Liver (tissue), 9 donors: ENCODE measurements around the gene RALGDS. TPM values are rescaled to one million over a fixed set of nuclear protein-coding genes. Genes with fewer than 3 reads are reported as not detected.

Experiments used
- DNase-seq: peaks from one replicate; pipeline ENCODE4 v3.0.0-alpha.2; 2017; ENCODE audit warnings: low spot score
- H3K27ac ChIP-seq, 2 donors: one replicate each; pipeline ENCODE4 v1.7.0; 2013; ENCODE audit warnings: inconsistent platforms in 2 of 2, low read length in 2 of 2, control low read depth in 1 of 2, low read depth in 1 of 2, mild to moderate bottlenecking in 1 of 2
- H3K27me3 ChIP-seq, 4 donors: one replicate each; pipeline versions ENCODE4 v1.6.1 to v1.7.0; 2013; ENCODE audit warnings: low read length in 3 of 4, inconsistent platforms in 1 of 4, mild to moderate bottlenecking in 1 of 4, moderate library complexity in 1 of 4; ENCODE audit not compliant: control insufficient read depth in 4 of 4, insufficient read depth in 4 of 4
- H3K36me3 ChIP-seq, 4 donors: one replicate each; pipeline versions ENCODE4 v1.6.1 to v1.7.0; 2013; ENCODE audit warnings: low read length in 3 of 4, mild to moderate bottlenecking in 3 of 4, low read depth in 1 of 4, moderate library complexity in 1 of 4; ENCODE audit not compliant: control insufficient read depth in 4 of 4, insufficient read depth in 3 of 4
- H3K4me1 ChIP-seq, 4 donors: one replicate each; pipeline versions ENCODE4 v1.6.1 to v1.7.0; 2013; ENCODE audit warnings: low read length in 3 of 4, mild to moderate bottlenecking in 3 of 4, moderate library complexity in 1 of 4; ENCODE audit not compliant: control insufficient read depth in 4 of 4, insufficient read depth in 4 of 4
- H3K4me3 ChIP-seq, 3 donors: one replicate each; pipeline versions ENCODE4 v1.6.1 to v1.7.0; 2013; ENCODE audit warnings: low read length in 3 of 3, control low read depth in 1 of 3, low read depth in 1 of 3, mild to moderate bottlenecking in 1 of 3
- H3K9ac ChIP-seq, 2 donors: one replicate each; pipeline ENCODE4 v1.7.0; 2013; ENCODE audit warnings: low read length in 2 of 2, mild to moderate bottlenecking in 2 of 2, moderate library complexity in 2 of 2, control low read depth in 1 of 2, low read depth in 1 of 2
- H3K9me3 ChIP-seq, 4 donors: one replicate each; pipeline versions ENCODE4 v1.6.1 to v1.7.0; 2013; ENCODE audit warnings: low read length in 3 of 4; ENCODE audit not compliant: control insufficient read depth in 4 of 4
- EGR1 ChIP-seq, 2 donors: IDR thresholded peaks; 2 replicates each; pipeline ENCODE4 v1.6.1; 2016 to 2018; ENCODE audit warnings: antibody characterized with exemption in 2 of 2, low read depth in 2 of 2
- FOXA1 ChIP-seq: IDR thresholded peaks from 2 replicates; pipeline ENCODE4 v1.6.1; 2016; ENCODE audit warnings: antibody characterized with exemption
- FOXA2 ChIP-seq: IDR thresholded peaks from 2 replicates; pipeline ENCODE4 v1.6.1; 2016; ENCODE audit warnings: antibody characterized with exemption
- GABPA ChIP-seq, 2 donors: IDR thresholded peaks in 1 of 2; conservative IDR thresholded peaks in 1 of 2; 2 replicates each; pipeline ENCODE4 v1.6.1; 2016; ENCODE audit warnings: antibody characterized with exemption in 2 of 2, mild to moderate bottlenecking in 1 of 2, moderate library complexity in 1 of 2
- HNF4A ChIP-seq, 2 donors: conservative IDR thresholded peaks; 2 replicates each; pipeline ENCODE4 v1.6.1; 2016; ENCODE audit warnings: antibody characterized with exemption in 2 of 2, mild to moderate bottlenecking in 2 of 2
- HNF4G ChIP-seq: IDR thresholded peaks from 2 replicates; pipeline ENCODE4 v1.6.1; 2016; ENCODE audit warnings: antibody characterized with exemption
- JUND ChIP-seq, 2 donors: IDR thresholded peaks; 2 replicates each; pipeline ENCODE4 v1.6.1; 2016; ENCODE audit warnings: antibody characterized with exemption in 2 of 2
- NR2F2 ChIP-seq: IDR thresholded peaks from 2 replicates; pipeline ENCODE4 v1.6.1; 2016; ENCODE audit warnings: antibody characterized with exemption
- RAD21 ChIP-seq, 2 donors: IDR thresholded peaks; 2 replicates each; pipeline ENCODE4 v1.6.1; 2016; ENCODE audit warnings: antibody characterized with exemption in 2 of 2, mild to moderate bottlenecking in 2 of 2
- RXRA ChIP-seq, 2 donors: IDR thresholded peaks; 2 replicates each; pipeline ENCODE4 v1.6.1; 2017 to 2018; ENCODE audit warnings: antibody characterized with exemption in 2 of 2, mild to moderate bottlenecking in 1 of 2
- SP1 ChIP-seq: IDR thresholded peaks from 2 replicates; pipeline ENCODE4 v1.6.1; 2018; ENCODE audit warnings: antibody characterized with exemption, mild to moderate bottlenecking
- TAF1 ChIP-seq: conservative IDR thresholded peaks from 2 replicates; pipeline ENCODE4 v1.6.1; 2016; ENCODE audit warnings: antibody characterized with exemption, mild to moderate bottlenecking
- YY1 ChIP-seq: IDR thresholded peaks from 2 replicates; pipeline ENCODE4 v1.6.1; 2016; ENCODE audit warnings: antibody characterized with exemption, mild to moderate bottlenecking
- WGBS: extraction: QIAGEN DNeasy Blood & Tissue Kit; methylation state at CpG from one replicate; pipeline ENCODE4 v1.1.7; 2013; 5-methylcytosine and 5-hydroxymethylcytosine counted together
- polyA plus RNA-seq, 2 donors: library from polyadenylated mRNA; stranded (reverse) in 1 of 2; unstranded in 1 of 2; fragments of 200-250 nt in 1 of 2; fragments of >200 nt in 1 of 2; fragmentation: Nextera tagmentation in 1 of 2; extraction: Ambion mirVana in 1 of 2; gene quantifications; one replicate each; pipeline versions ENCODE4 v1.2.1 to v1.2.3, GENCODE V29; 2013 to 2015
- total RNA-seq, 2 donors: library from RNA; depleted of rRNA; stranded (reverse); fragments of >200 nt; gene quantifications; one replicate each; pipeline ENCODE4 v1.2.3, GENCODE V29; 2014
- TF ChIP-seq, protein P1 (sequence below): IDR thresholded peaks from 2 replicates; pipeline ENCODE4 v1.6.1; 2016; ENCODE audit warnings: antibody characterized with exemption
- TF ChIP-seq, protein P2 (sequence below): IDR thresholded peaks from 2 replicates; pipeline ENCODE4 v1.6.1; 2016; ENCODE audit warnings: antibody characterized with exemption, mild to moderate bottlenecking
- TF ChIP-seq, protein P3 (sequence below): IDR thresholded peaks from 2 replicates; pipeline ENCODE4 v1.6.1; 2016; ENCODE audit warnings: antibody characterized with exemption
- TF ChIP-seq, protein P4 (sequence below): IDR thresholded peaks from 2 replicates; pipeline ENCODE4 v1.6.1; 2016; ENCODE audit warnings: antibody characterized with exemption
- TF ChIP-seq, protein P5 (sequence below): fragments of 150-350 bp; IDR thresholded peaks from 2 replicates; pipeline ENCODE4 v1.5.1; 2017; ENCODE audit warnings: improper control_type of control experiment, low read depth, low read length; ENCODE audit not compliant: missing input control
- donor health status: healthy.
- donor health status: healthy.
- donor health status: healthy.
- donor health status: healthy.
- donor health status: healthy.

RALGDS gene
- total and polyA plus RNA-seq, 4 donors = 1.3 to 19.0 (median 7.3) TPM

GRCh38 chr9:133161547-133161950 is 40.5 kb upstream of the RALGDS start:
- no peak for DNase-seq
- TF ChIP-seq, protein P1, sequence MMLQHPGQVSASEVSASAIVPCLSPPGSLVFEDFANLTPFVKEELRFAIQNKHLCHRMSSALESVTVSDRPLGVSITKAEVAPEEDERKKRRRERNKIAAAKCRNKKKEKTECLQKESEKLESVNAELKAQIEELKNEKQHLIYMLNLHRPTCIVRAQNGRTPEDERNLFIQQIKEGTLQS = no peak
- TF ChIP-seq HNF4G (no peak), SP1 (no peak), NR2F2 (no peak), FOXA2 (no peak), TAF1 (no peak), RXRA (IDR thresholded peaks at IDR 0.05) (no peak), EGR1 (IDR thresholded peaks at IDR 0.05; ENCODE audit: low read depth in 2 of 2) (no peak), HNF4A (conservative IDR thresholded peaks at IDR 0.05) (no peak), FOXA1 (no peak), YY1 (no peak), GABPA (IDR thresholded peaks at IDR 0.05 in 1 of 2, conservative IDR thresholded peaks at IDR 0.05 in 1 of 2) (no peak), RAD21 (IDR thresholded peaks at IDR 0.05) (no peak), JUND (IDR thresholded peaks at IDR 0.05) (no peak)
- TF ChIP-seq, protein P2, sequence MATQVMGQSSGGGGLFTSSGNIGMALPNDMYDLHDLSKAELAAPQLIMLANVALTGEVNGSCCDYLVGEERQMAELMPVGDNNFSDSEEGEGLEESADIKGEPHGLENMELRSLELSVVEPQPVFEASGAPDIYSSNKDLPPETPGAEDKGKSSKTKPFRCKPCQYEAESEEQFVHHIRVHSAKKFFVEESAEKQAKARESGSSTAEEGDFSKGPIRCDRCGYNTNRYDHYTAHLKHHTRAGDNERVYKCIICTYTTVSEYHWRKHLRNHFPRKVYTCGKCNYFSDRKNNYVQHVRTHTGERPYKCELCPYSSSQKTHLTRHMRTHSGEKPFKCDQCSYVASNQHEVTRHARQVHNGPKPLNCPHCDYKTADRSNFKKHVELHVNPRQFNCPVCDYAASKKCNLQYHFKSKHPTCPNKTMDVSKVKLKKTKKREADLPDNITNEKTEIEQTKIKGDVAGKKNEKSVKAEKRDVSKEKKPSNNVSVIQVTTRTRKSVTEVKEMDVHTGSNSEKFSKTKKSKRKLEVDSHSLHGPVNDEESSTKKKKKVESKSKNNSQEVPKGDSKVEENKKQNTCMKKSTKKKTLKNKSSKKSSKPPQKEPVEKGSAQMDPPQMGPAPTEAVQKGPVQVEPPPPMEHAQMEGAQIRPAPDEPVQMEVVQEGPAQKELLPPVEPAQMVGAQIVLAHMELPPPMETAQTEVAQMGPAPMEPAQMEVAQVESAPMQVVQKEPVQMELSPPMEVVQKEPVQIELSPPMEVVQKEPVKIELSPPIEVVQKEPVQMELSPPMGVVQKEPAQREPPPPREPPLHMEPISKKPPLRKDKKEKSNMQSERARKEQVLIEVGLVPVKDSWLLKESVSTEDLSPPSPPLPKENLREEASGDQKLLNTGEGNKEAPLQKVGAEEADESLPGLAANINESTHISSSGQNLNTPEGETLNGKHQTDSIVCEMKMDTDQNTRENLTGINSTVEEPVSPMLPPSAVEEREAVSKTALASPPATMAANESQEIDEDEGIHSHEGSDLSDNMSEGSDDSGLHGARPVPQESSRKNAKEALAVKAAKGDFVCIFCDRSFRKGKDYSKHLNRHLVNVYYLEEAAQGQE = no peak
- TF ChIP-seq, protein P3, sequence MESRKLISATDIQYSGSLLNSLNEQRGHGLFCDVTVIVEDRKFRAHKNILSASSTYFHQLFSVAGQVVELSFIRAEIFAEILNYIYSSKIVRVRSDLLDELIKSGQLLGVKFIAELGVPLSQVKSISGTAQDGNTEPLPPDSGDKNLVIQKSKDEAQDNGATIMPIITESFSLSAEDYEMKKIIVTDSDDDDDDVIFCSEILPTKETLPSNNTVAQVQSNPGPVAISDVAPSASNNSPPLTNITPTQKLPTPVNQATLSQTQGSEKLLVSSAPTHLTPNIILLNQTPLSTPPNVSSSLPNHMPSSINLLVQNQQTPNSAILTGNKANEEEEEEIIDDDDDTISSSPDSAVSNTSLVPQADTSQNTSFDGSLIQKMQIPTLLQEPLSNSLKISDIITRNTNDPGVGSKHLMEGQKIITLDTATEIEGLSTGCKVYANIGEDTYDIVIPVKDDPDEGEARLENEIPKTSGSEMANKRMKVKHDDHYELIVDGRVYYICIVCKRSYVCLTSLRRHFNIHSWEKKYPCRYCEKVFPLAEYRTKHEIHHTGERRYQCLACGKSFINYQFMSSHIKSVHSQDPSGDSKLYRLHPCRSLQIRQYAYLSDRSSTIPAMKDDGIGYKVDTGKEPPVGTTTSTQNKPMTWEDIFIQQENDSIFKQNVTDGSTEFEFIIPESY = no peak
- TF ChIP-seq, protein P4, sequence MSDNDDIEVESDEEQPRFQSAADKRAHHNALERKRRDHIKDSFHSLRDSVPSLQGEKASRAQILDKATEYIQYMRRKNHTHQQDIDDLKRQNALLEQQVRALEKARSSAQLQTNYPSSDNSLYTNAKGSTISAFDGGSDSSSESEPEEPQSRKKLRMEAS = no peak
- TF ChIP-seq, protein P5, sequence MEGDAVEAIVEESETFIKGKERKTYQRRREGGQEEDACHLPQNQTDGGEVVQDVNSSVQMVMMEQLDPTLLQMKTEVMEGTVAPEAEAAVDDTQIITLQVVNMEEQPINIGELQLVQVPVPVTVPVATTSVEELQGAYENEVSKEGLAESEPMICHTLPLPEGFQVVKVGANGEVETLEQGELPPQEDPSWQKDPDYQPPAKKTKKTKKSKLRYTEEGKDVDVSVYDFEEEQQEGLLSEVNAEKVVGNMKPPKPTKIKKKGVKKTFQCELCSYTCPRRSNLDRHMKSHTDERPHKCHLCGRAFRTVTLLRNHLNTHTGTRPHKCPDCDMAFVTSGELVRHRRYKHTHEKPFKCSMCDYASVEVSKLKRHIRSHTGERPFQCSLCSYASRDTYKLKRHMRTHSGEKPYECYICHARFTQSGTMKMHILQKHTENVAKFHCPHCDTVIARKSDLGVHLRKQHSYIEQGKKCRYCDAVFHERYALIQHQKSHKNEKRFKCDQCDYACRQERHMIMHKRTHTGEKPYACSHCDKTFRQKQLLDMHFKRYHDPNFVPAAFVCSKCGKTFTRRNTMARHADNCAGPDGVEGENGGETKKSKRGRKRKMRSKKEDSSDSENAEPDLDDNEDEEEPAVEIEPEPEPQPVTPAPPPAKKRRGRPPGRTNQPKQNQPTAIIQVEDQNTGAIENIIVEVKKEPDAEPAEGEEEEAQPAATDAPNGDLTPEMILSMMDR = no peak
- no peaks in the 10 kb centered on the region for H3K9me3 ChIP-seq
- H3K9ac ChIP-seq = no peak overlapping the region
- H3K36me3 ChIP-seq = no peaks in the 10 kb centered on the region
- 68% methylated on average over 4 of the region's 4 CpGs for WGBS
- no peaks in the 10 kb centered on the region for H3K27me3 ChIP-seq
- peaks cover 2 to 13% (median 6%) of the 10 kb centered on the region in 4 donors for H3K4me1 ChIP-seq
- no peak overlapping the region for H3K27ac ChIP-seq
- no peak overlapping the region for H3K4me3 ChIP-seq
